ENCODE data around the gene HMGCR. TPM values are rescaled to one million over a fixed set of nuclear protein-coding genes. Genes with fewer than 3 reads are reported as not detected.
A peak's percentile ranks its signal among the peaks of the same experiment; 100 is the strongest.

The HMGCR gene
- total and polyA plus RNA-seq, 12 donors = 7.0 to 793 (median 59.5) TPM

DNA sequence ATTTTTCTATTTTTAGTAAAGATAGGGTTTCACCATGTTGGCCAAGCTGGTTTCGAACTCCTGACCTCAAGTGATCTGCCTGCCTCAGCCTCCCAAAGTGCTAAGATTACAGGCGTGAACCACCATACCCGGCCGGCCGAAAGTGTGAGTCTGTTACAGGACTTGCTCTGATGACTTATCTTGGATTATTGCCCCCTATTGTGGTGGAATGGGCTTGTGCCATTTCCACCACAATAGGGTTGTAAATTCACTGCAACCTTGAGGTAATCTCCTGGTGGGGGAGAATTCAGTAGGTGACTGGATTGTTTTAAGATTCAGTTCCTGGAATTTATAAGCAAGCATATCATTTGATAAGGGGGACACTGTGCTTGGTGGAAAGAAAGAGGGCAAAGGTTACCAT lies 15.0 kb upstream of the HMGCR start:
- Histone ChIP-seq H3K27ac (peak overlapping the region in 4 of 5 donors; percentile 44 to 94 (median 89)), H3K36me3 (replicated peaks in 1 of 2) (no peaks in the 10 kb centered on the region), H3K27me3 (no peaks in the 10 kb centered on the region), H3K9me3 (replicated peaks in 1 of 3) (no peaks in the 10 kb centered on the region), H3K4me3 (no peak overlapping the region), H3K4me1 (replicated peaks in 1 of 2) (peaks cover 16 to 18% of the 10 kb centered on the region in 2 donors)
- no peak for DNase-seq
- intact Hi-C loops (cut with DNase I) = no loop called here
- TF ChIP-seq POLR2A (IDR thresholded peaks at IDR 0.05) = no peak
- TF ChIP-seq, protein P1, sequence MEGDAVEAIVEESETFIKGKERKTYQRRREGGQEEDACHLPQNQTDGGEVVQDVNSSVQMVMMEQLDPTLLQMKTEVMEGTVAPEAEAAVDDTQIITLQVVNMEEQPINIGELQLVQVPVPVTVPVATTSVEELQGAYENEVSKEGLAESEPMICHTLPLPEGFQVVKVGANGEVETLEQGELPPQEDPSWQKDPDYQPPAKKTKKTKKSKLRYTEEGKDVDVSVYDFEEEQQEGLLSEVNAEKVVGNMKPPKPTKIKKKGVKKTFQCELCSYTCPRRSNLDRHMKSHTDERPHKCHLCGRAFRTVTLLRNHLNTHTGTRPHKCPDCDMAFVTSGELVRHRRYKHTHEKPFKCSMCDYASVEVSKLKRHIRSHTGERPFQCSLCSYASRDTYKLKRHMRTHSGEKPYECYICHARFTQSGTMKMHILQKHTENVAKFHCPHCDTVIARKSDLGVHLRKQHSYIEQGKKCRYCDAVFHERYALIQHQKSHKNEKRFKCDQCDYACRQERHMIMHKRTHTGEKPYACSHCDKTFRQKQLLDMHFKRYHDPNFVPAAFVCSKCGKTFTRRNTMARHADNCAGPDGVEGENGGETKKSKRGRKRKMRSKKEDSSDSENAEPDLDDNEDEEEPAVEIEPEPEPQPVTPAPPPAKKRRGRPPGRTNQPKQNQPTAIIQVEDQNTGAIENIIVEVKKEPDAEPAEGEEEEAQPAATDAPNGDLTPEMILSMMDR (IDR thresholded peaks at IDR 0.05) = no peak
- 87 to 97% (median 94%) methylated on average over 5 of the region's 5 CpGs for WGBS, 4 donors

DNA sequence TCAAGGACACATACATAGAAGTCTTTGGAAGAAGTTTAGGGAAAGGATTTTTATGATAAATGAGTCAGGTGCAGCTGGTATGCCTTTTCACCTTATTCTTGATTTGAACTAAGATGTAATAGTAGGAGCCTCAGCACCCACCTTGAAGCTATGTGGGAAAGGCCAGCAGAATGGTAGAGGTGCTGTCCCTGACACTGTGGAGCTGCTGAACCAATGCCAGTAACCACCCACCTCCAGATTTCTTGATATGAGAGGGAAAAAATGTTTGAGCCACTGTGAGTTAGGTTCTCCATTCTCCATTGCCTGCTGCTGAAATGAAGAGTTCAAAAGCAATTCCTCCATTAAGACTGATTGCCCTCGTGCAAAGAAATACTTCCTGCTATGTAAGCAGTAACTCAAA lies 12.2 kb upstream of the HMGCR start:
- H3K27me3 ChIP-seq = no peaks in the 10 kb centered on the region
- WGBS, 4 donors = 72 to 88% (median 80%) methylated on average over 1 of the region's 1 CpG
- no peak for DNase-seq
- TF ChIP-seq, protein P1 (IDR thresholded peaks at IDR 0.05) = no peak
- TF ChIP-seq POLR2A (IDR thresholded peaks at IDR 0.05) = no peak
- H3K27ac ChIP-seq = no peak overlapping the region
- intact Hi-C loops (cut with DNase I) = no loop called here
- no peak overlapping the region for H3K4me3 ChIP-seq
- H3K36me3 ChIP-seq (replicated peaks in 1 of 2) = no peaks in the 10 kb centered on the region
- H3K4me1 ChIP-seq (replicated peaks in 1 of 2) = peaks cover 16 to 18% of the 10 kb centered on the region in 2 donors
- H3K9me3 ChIP-seq (replicated peaks in 1 of 3) = no peaks in the 10 kb centered on the region

- H3K36me3 ChIP-seq (replicated peaks in 1 of 2) = no peaks in the 10 kb centered on the region
- peaks cover 12 to 18% of the 10 kb centered on the region in 2 donors for H3K4me1 ChIP-seq (replicated peaks in 1 of 2)
- no peak overlapping the region for H3K27ac ChIP-seq
- 42 to 66% (median 62%) methylated on average over 1 of the region's 1 CpG for WGBS, 4 donors
- no peaks in the 10 kb centered on the region for H3K27me3 ChIP-seq
- no peak overlapping the region for H3K4me3 ChIP-seq
- intact Hi-C loops (cut with DNase I) = no loop called here
- H3K9me3 ChIP-seq (replicated peaks in 1 of 3) = no peaks in the 10 kb centered on the region
- no peak for TF ChIP-seq POLR2A (IDR thresholded peaks at IDR 0.05)
- TF ChIP-seq, protein P1 (IDR thresholded peaks at IDR 0.05) = peak in 2 of 6 experiments; percentile 3 to 10
- no peak for DNase-seq
Measured at GRCh38 chr5:75325242-75325641, 11.8 kb upstream of the HMGCR start.

DNA sequence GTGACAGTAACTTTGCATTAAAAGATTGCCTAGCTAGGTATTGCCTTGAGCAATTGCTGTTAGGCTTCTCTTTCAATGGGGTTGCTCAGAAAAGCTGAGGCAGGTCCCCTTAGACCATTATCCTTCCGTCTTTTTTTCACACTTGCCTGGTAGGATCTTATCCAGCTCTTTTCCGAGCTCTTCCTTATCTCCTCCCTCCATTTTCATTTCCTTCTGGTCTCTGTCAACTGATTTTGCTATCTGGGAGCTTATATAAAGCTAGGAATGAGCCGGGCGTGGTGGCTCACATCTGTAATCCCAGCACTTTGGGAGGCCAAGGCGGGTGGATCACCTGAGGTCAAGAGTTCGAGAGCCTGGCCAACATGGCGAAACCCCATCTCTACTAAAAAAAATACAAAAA lies 6.6 kb upstream of the HMGCR start:
- H3K27ac ChIP-seq = no peak overlapping the region
- TF ChIP-seq, protein P1 (IDR thresholded peaks at IDR 0.05) = no peak
- TF ChIP-seq POLR2A (IDR thresholded peaks at IDR 0.05) = no peak
- intact Hi-C loops (cut with DNase I) = no loop called here
- H3K36me3 ChIP-seq (replicated peaks in 1 of 2) = no peaks in the 10 kb centered on the region
- peaks cover 0 to 1% of the 10 kb centered on the region in 2 donors for H3K4me1 ChIP-seq (replicated peaks in 1 of 2)
- H3K9me3 ChIP-seq (replicated peaks in 1 of 3) = no peaks in the 10 kb centered on the region
- DNase-seq = no peak
- no peaks in the 10 kb centered on the region for H3K27me3 ChIP-seq
- 80 to 96% (median 92%) methylated on average over 7 of the region's 7 CpGs for WGBS, 4 donors
- no peak overlapping the region for H3K4me3 ChIP-seq

All from adrenal gland (tissue), 12 donors.